ENCODE measurements around the gene ISCA2. TPM values are rescaled to one million over a fixed set of nuclear protein-coding genes. Genes with fewer than 3 reads are reported as not detected.

Gene ISCA2
- total and polyA plus RNA-seq, 9 of the 15 experiments (the other 6 are each of a cell fraction or from before 2014, with no cell fraction given): 5.0 to 36.7 (median 18.1) TPM

DNA sequence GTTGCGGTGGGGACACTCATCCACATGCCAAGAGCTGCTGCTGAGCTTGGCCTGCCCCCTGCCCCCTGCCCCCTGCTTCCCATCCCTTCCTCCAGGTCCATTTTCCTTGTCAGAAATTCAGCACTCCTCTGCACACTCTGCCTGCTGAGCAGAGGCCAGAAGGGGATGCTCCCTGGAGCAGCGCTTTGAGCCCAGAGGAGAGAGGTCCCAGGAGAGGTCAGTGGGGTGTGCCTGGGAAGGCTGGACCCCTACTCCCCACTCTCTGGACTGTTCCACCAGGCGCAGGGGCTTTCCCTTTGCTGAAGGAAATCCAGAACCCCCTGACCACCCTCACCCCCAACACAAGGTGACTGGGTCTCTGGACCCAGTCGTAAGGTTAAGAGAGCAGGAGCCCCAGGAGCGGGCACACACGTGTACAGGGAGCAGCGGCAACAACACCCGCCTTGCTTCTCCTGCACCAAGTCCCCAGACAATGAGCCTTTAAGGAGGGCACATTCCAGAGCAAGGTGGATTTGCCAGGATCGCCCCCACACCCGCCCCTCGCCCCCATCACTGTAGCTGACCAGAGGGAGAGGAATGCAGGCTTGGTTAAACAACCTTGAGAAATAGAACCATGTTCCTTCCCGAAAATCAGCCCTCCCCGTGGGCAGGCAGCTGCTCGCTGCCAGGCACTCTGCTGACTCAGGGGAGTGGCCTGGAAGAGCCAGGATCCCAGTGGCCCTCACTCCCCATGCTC is 30.7 kb downstream of the ISCA2 start (continued):
- no peak for TF ChIP-seq ZFP30 (CRISPR knock-in tag; IDR thresholded peaks at IDR 0.05; ENCODE audit: borderline replicate concordance)
- TF ChIP-seq PML (IDR thresholded peaks at IDR 0.05; ENCODE audit: low read length): no peak
- TF ChIP-seq ETS2 (tag; IDR thresholded peaks at IDR 0.05; ENCODE audit: borderline replicate concordance, poor library complexity, severe bottlenecking): no peak
- TF ChIP-seq NR0B1 (IDR thresholded peaks at IDR 0.05; ENCODE audit: partially characterized antibody): no peak
- no peak for TF ChIP-seq GABPA (tag; conservative IDR thresholded peaks at IDR 0.05; ENCODE audit: low read depth)
- TF ChIP-seq ZEB2 (IDR thresholded peaks at IDR 0.05): no peak
- no peak for TF ChIP-seq ELF1 (tag; IDR thresholded peaks at IDR 0.05)
- no peak for TF ChIP-seq RAD51 (IDR thresholded peaks at IDR 0.05; ENCODE audit: borderline replicate concordance, low read depth)
- TF ChIP-seq HDAC3 (IDR thresholded peaks at IDR 0.05; ENCODE audit: borderline replicate concordance, partially characterized antibody): no peak

DNA sequence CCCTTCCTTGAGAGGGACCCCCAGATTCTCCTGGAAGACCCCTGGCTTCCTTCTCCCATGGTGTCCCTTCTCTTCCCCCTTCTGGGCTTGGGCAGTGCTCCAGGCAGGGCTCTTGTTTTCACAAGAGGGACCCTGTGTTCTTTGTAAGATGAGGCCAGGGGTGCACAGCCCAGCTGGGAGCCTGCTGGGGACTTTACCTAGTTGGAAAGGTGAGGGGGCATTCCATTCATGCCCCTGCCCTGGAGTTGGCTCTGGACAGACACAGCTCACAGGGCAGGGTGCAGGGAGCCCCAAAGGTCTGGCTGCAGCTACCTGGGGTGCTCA is 31.2 kb downstream of the ISCA2 start:
- POLR2A ChIA-PET: no interaction called here
- FAIRE-seq: no peak
- Histone ChIP-seq H2AFZ (ENCODE audit: low read depth, low read length) (no peak overlapping the region), H3K79me2 (ENCODE audit: control insufficient read depth, insufficient read depth, low read length) (no peaks in the 10 kb centered on the region), H3K4me1 (replicated peaks in 1 of 2; ENCODE audit: control insufficient read depth in 2 of 2, insufficient read depth in 2 of 2, low read length in 2 of 2) (peaks cover 0 to 10% of the 10 kb centered on the region in 2 experiments; a peak in 2 of 5 replicates), H3K9ac (ENCODE audit: insufficient read depth in 1 of 2, low read depth in 2 of 2, low read length in 2 of 2) (no peak overlapping the region), H3K9me1 (ENCODE audit: control insufficient read depth, insufficient read depth, low read length) (no peaks in the 10 kb centered on the region), H3K4me3 (no peak overlapping the region), H3K27ac (ENCODE audit: extremely low read depth, low read depth, low read length) (no peak overlapping the region), H3K9me3 (replicated peaks; ENCODE audit: control insufficient read depth, insufficient read depth, low read depth, low read length) (no peaks in the 10 kb centered on the region), H3K4me2 (ENCODE audit: insufficient read depth, low read length) (no peak overlapping the region), H3K36me3 (ENCODE audit: control insufficient read depth, insufficient read depth, low read length) (no peaks in the 10 kb centered on the region), H4K20me1 (replicated peaks; ENCODE audit: control insufficient read depth, insufficient read depth, low read length) (no peaks in the 10 kb centered on the region), H3K27me3 (ENCODE audit: control insufficient read depth in 2 of 2, insufficient read depth in 2 of 2, low read length in 2 of 2) (peaks cover 0 to 30% of the 10 kb centered on the region in 2 experiments; a peak in 3 of 5 replicates)
- no TSS peak for BruUV-seq (replicated peaks)
- ATAC-seq: no peak
- DNase-seq (ENCODE audit: extremely low read depth in 1 of 4, low spot score in 3 of 4): no peak
- in situ Hi-C loops (cut with MboI): no loop called here
- CTCF ChIA-PET (ENCODE audit: low intra/inter-chr PET ratio): no interaction called here
- intact Hi-C loops (cut with micrococcal nuclease): no loop called here
- TF ChIP-seq ARID1B (IDR thresholded peaks at IDR 0.05): no peak
- no peak for TF ChIP-seq ATF4 (CRISPR knock-in tag; IDR thresholded peaks at IDR 0.05)
- TF ChIP-seq PHB (CRISPR knock-in tag; IDR thresholded peaks at IDR 0.05): no peak
- TF ChIP-seq CBFA2T3 (IDR thresholded peaks at IDR 0.05): no peak
- no peak for TF ChIP-seq CAMTA2 (CRISPR knock-in tag; conservative IDR thresholded peaks at IDR 0.05)
- TF ChIP-seq ZNF282 (CRISPR knock-in tag; IDR thresholded peaks at IDR 0.05): no peak
- no peak for TF ChIP-seq PHF21A (IDR thresholded peaks at IDR 0.05; ENCODE audit: borderline replicate concordance, low read depth)
- TF ChIP-seq BRF1 (IDR thresholded peaks at IDR 0.05; ENCODE audit: borderline replicate concordance, extremely low read depth, insufficient read length): no peak
- no peak for TF ChIP-seq POLR2G (IDR thresholded peaks at IDR 0.05; ENCODE audit: low read depth, low read length)
- no peak for TF ChIP-seq NCOA4 (IDR thresholded peaks at IDR 0.05; ENCODE audit: partially characterized antibody)

Data from K562 (cell line).